HEK293 (cell line): ENCODE data around the gene PRUNE2.

Source experiments
- CTCF ChIA-PET: fragments of 350-600 bp; formaldehyde crosslinking; extraction: SDS; loops from one replicate; lab custom pipeline; 2021; ENCODE audit warnings: antibody characterized with exemption; lab: Yijun Ruan, JAX
- POLR2A ChIA-PET: fragments of 300-600 bp; formaldehyde crosslinking; extraction: SDS; loops from one replicate; lab custom pipeline; 2020; ENCODE audit warnings: antibody characterized with exemption, inconsistent platforms; lab: Yijun Ruan, JAX
- H3K27ac ChIP-seq: fragments of 200-500 bp; sonication (Bioruptor generic); 2 replicates; pipeline ENCODE4 v1.5.1; 2014; ENCODE audit warnings: low read depth, low read length, control low read depth, inconsistent platforms; ENCODE audit errors: extremely low read depth
- H3K36me3 ChIP-seq, 2 experiments: fragments of 200-500 bp in 1 of 2; sonication (Bioruptor generic) in 1 of 2; 1 replicate in 1 of 2; 2 replicates in 1 of 2; pipeline ENCODE4 v1.5.1; 2014 to 2017; ENCODE audit warnings: inconsistent platforms in 2 of 2, low read length in 2 of 2; ENCODE audit not compliant: control insufficient read depth in 2 of 2, insufficient read depth in 1 of 2
- H3K4me1 ChIP-seq: fragments of 200-500 bp; sonication (Bioruptor generic); 2 replicates; pipeline ENCODE4 v1.5.1; 2014; ENCODE audit warnings: mild to moderate bottlenecking, low read length, inconsistent platforms; ENCODE audit not compliant: control insufficient read depth, insufficient read depth
- H3K4me3 ChIP-seq: 2 replicates; pipeline ENCODE4 v1.5.1; 2011; ENCODE audit warnings: low read depth, mild to moderate bottlenecking, control low read depth, low read length, moderate library complexity
- H3K9me3 ChIP-seq: fragments of 200-500 bp; sonication (Bioruptor generic); 2 replicates; pipeline ENCODE4 v1.5.1; 2014; ENCODE audit warnings: low read depth, low read length, inconsistent platforms; ENCODE audit not compliant: control insufficient read depth, insufficient read depth
- BCL11B ChIP-seq: fragments of 450-650 bp; formaldehyde crosslinking; IDR thresholded peaks from 2 replicates; pipeline ENCODE4 v1.5.1; 2016; ENCODE audit warnings: low read depth, missing biosample characterization, missing genetic modification characterization
- GLIS2 ChIP-seq: fragments of 450-650 bp; formaldehyde crosslinking; IDR thresholded peaks from 2 replicates; pipeline ENCODE4 v1.5.1; 2016; ENCODE audit warnings: missing biosample characterization, missing genetic modification characterization
- HOXC10 ChIP-seq: sonication (generic); formaldehyde crosslinking; IDR thresholded peaks from 2 replicates; pipeline ENCODE4 v1.8.1; 2023; ENCODE audit warnings: mild to moderate bottlenecking, missing genetic modification reagents
- KLF10 ChIP-seq: fragments of 450-650 bp; IDR thresholded peaks from 2 replicates; pipeline ENCODE4 v1.5.1; 2018; ENCODE audit warnings: missing biosample characterization, mild to moderate bottlenecking, missing genetic modification characterization
- KLF7 ChIP-seq: fragments of 450-650 bp; formaldehyde crosslinking; IDR thresholded peaks from 2 replicates; pipeline ENCODE4 v1.5.1; 2016; ENCODE audit warnings: missing biosample characterization, missing genetic modification characterization, borderline replicate concordance
- PRDM6 ChIP-seq: fragments of 450-650 bp; formaldehyde crosslinking; IDR thresholded peaks from 2 replicates; pipeline ENCODE4 v1.5.1; 2017; ENCODE audit warnings: missing biosample characterization, missing genetic modification characterization
- ZBTB1 ChIP-seq: fragments of 450-650 bp; formaldehyde crosslinking; IDR thresholded peaks from 2 replicates; pipeline ENCODE4 v1.5.1; 2016; ENCODE audit warnings: missing biosample characterization, missing genetic modification characterization
- ZBTB6 ChIP-seq: fragments of 450-650 bp; formaldehyde crosslinking; IDR thresholded peaks from 2 replicates; pipeline ENCODE4 v1.5.1; 2017; ENCODE audit warnings: missing biosample characterization, missing genetic modification characterization
- ZFP41 ChIP-seq: fragments of 450-650 bp; formaldehyde crosslinking; IDR thresholded peaks from 2 replicates; pipeline ENCODE4 v1.5.1; 2016; ENCODE audit warnings: missing biosample characterization, missing genetic modification characterization, borderline replicate concordance
- ZFP69B ChIP-seq: fragments of 450-650 bp; formaldehyde crosslinking; IDR thresholded peaks from 2 replicates; pipeline ENCODE4 v1.5.1; 2016; ENCODE audit warnings: missing biosample characterization, missing genetic modification characterization
- ZNF146 ChIP-seq: fragments of 450-650 bp; formaldehyde crosslinking; IDR thresholded peaks from 2 replicates; pipeline ENCODE4 v1.5.1; 2016; ENCODE audit warnings: missing biosample characterization, missing genetic modification characterization
- ZNF221 ChIP-seq: fragments of 450-650 bp; formaldehyde crosslinking; IDR thresholded peaks from 2 replicates; pipeline ENCODE4 v1.5.1; 2017; ENCODE audit warnings: missing biosample characterization, missing genetic modification characterization, borderline replicate concordance
- ZNF266 ChIP-seq: fragments of 450-650 bp; formaldehyde crosslinking; IDR thresholded peaks from 2 replicates; pipeline ENCODE4 v1.5.1; 2016; ENCODE audit warnings: missing biosample characterization, missing genetic modification characterization, low read depth
- ZNF350 ChIP-seq: fragments of 450-650 bp; formaldehyde crosslinking; IDR thresholded peaks from 2 replicates; pipeline ENCODE4 v1.5.0; 2017; ENCODE audit warnings: missing biosample characterization, mild to moderate bottlenecking, missing genetic modification characterization
- ZNF433 ChIP-seq: fragments of 450-650 bp; formaldehyde crosslinking; IDR thresholded peaks from 2 replicates; pipeline ENCODE4 v1.5.1; 2016; ENCODE audit warnings: missing biosample characterization, missing genetic modification characterization, low read depth
- ZNF555 ChIP-seq: fragments of 450-650 bp; formaldehyde crosslinking; conservative IDR thresholded peaks from 2 replicates; pipeline ENCODE4 v1.5.1; 2017; ENCODE audit warnings: missing biosample characterization, mild to moderate bottlenecking, missing genetic modification characterization, inconsistent platforms
- ZNF600 ChIP-seq: fragments of 450-650 bp; formaldehyde crosslinking; IDR thresholded peaks from 2 replicates; pipeline ENCODE4 v1.5.1; 2016; ENCODE audit warnings: missing biosample characterization, missing genetic modification characterization
- ZNF610 ChIP-seq: fragments of 450-650 bp; formaldehyde crosslinking; IDR thresholded peaks from 2 replicates; pipeline ENCODE4 v1.5.1; 2016; ENCODE audit warnings: missing biosample characterization, missing genetic modification characterization, borderline replicate concordance
- ZNF624 ChIP-seq: fragments of 450-650 bp; formaldehyde crosslinking; IDR thresholded peaks from 2 replicates; pipeline ENCODE4 v1.5.1; 2017; ENCODE audit warnings: missing biosample characterization, missing genetic modification characterization
- ZNF707 ChIP-seq: fragments of 450-650 bp; formaldehyde crosslinking; IDR thresholded peaks from 2 replicates; pipeline ENCODE4 v1.5.1; 2016; ENCODE audit warnings: missing biosample characterization, missing genetic modification characterization
- ZSCAN16 ChIP-seq: fragments of 450-650 bp; formaldehyde crosslinking; IDR thresholded peaks from 2 replicates; pipeline ENCODE4 v1.5.1; 2016; ENCODE audit warnings: missing biosample characterization, missing genetic modification characterization
- ZSCAN5A ChIP-seq: fragments of 450-650 bp; formaldehyde crosslinking; IDR thresholded peaks from 2 replicates; pipeline ENCODE4 v1.5.1; 2016; ENCODE audit warnings: missing biosample characterization, missing genetic modification characterization
- ZXDB ChIP-seq: fragments of 450-650 bp; formaldehyde crosslinking; IDR thresholded peaks from 2 replicates; pipeline ENCODE4 v1.5.1; 2016; ENCODE audit warnings: missing biosample characterization, missing genetic modification characterization
- TF ChIP-seq, protein P1 (sequence below): fragments of 450-650 bp; formaldehyde crosslinking; IDR thresholded peaks from 2 replicates; pipeline ENCODE4 v1.5.1; 2016; ENCODE audit warnings: missing biosample characterization, missing genetic modification characterization, low read depth

PRUNE2 gene

DNA sequence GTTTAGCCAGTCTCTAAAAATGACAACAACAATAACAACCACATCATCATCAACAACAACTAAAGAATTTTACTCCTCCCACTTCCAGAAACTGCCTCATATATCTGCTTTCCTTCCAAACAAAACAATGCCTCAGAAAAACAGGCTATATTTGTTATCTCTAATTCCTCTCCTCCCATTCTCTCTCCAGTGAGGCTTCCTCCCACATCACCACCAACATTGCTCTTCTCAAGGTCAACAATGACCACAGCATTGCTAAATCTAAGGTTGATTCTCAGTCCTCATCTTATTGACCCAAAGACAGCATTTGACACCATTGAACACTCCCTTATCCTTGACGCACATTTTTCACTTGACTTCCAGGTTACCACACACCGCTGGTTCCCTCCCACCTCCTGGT, 38.1 kb upstream of the PRUNE2 start:
- CTCF ChIA-PET: interaction anchor here (0.7 kb wide), 1 partner anchor 133 kb away, joined by 3 read pairs; no protein-coding TSS in a partner anchor

GRCh38 chr9:76943054-76943453, 37.1 kb upstream of the PRUNE2 start:
- TF ChIP-seq KLF7 (tag by site-specific recombination) (no peak), BCL11B (no peak), KLF10 (no peak), ZNF624 (no peak), GLIS2 (no peak)
- Histone ChIP-seq H3K9me3 (no peaks in the 10 kb centered on the region), H3K4me3 (no peak overlapping the region), H3K4me1 (no peaks in the 10 kb centered on the region), H3K27ac (no peak overlapping the region), H3K36me3 (no peaks in the 10 kb centered on the region)
- ChIA-PET CTCF (interaction anchor here (0.6 to 0.7 kb wide), 2 partner anchors 132 to 224 kb away, joined by 3 to 4 read pairs; no protein-coding TSS in a partner anchor), POLR2A (no interaction called here)

More for the DNA sequence above, 38.1 kb upstream of the PRUNE2 start:
- POLR2A ChIA-PET: no interaction called here
- no peak for TF ChIP-seq ZNF600
- no peak for TF ChIP-seq ZXDB
- TF ChIP-seq ZNF146 (tag by site-specific recombination): no peak
- no peak for TF ChIP-seq PRDM6 (tag by site-specific recombination)
- TF ChIP-seq ZFP41 (tag by site-specific recombination): no peak
- Histone ChIP-seq H3K4me1 (no peaks in the 10 kb centered on the region), H3K9me3 (no peaks in the 10 kb centered on the region), H3K36me3 (no peaks in the 10 kb centered on the region), H3K4me3 (no peak overlapping the region), H3K27ac (no peak overlapping the region)

- TF ChIP-seq ZNF350 (tag by site-specific recombination) (no peak), ZFP69B (tag by site-specific recombination) (no peak), ZFP41 (tag by site-specific recombination) (no peak), ZSCAN16 (tag by site-specific recombination) (no peak), ZNF555 (tag by site-specific recombination) (no peak), ZNF610 (tag by site-specific recombination) (no peak)
- H3K36me3 ChIP-seq: no peaks in the 10 kb centered on the region
- H3K27ac ChIP-seq: no peak overlapping the region
- H3K4me3 ChIP-seq: no peak overlapping the region
- no peaks in the 10 kb centered on the region for H3K4me1 ChIP-seq
- no peaks in the 10 kb centered on the region for H3K9me3 ChIP-seq
- CTCF ChIA-PET: no interaction called here
- POLR2A ChIA-PET: no interaction called here
Measured at GRCh38 chr9:76932757-76933156, 26.8 kb upstream of the PRUNE2 start.

DNA sequence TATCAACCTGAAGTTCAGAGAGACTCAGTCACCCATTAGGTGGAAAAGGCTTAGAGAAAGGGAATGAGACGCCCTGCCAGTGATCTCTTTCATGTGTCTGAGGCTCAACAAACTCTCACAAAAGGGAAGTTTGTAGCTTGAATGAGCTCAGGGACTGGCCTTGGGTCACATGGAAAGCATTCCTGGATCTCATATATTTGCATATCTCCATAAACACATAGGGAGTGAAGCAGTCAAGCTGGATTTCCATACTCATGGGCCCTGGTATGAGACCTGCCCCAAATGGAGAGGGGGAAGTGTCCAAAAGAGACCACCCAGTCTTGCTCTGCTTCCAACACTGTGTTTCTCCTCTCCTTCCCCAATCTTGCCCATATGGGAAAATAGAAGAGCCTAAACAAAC, 26.4 kb upstream of the PRUNE2 start:
- no peaks in the 10 kb centered on the region for H3K9me3 ChIP-seq
- no peak overlapping the region for H3K4me3 ChIP-seq
- H3K36me3 ChIP-seq: no peaks in the 10 kb centered on the region
- POLR2A ChIA-PET: no interaction called here
- no peak overlapping the region for H3K27ac ChIP-seq
- H3K4me1 ChIP-seq: no peaks in the 10 kb centered on the region
- CTCF ChIA-PET: no interaction called here
- TF ChIP-seq HOXC10 (CRISPR knock-in tag): no peak
- TF ChIP-seq ZBTB6 (tag by site-specific recombination): no peak
- no peak for TF ChIP-seq ZNF433
- no peak for TF ChIP-seq ZBTB1 (tag by site-specific recombination)
- TF ChIP-seq, protein P1, sequence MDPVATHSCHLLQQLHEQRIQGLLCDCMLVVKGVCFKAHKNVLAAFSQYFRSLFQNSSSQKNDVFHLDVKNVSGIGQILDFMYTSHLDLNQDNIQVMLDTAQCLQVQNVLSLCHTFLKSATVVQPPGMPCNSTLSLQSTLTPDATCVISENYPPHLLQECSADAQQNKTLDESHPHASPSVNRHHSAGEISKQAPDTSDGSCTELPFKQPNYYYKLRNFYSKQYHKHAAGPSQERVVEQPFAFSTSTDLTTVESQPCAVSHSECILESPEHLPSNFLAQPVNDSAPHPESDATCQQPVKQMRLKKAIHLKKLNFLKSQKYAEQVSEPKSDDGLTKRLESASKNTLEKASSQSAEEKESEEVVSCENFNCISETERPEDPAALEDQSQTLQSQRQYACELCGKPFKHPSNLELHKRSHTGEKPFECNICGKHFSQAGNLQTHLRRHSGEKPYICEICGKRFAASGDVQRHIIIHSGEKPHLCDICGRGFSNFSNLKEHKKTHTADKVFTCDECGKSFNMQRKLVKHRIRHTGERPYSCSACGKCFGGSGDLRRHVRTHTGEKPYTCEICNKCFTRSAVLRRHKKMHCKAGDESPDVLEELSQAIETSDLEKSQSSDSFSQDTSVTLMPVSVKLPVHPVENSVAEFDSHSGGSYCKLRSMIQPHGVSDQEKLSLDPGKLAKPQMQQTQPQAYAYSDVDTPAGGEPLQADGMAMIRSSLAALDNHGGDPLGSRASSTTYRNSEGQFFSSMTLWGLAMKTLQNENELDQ (tag by site-specific recombination): no peak
- TF ChIP-seq ZSCAN16 (tag by site-specific recombination): no peak
- TF ChIP-seq ZSCAN5A (tag by site-specific recombination): no peak
- TF ChIP-seq ZNF221 (tag by site-specific recombination): no peak
- no peak for TF ChIP-seq ZNF266 (tag by site-specific recombination)
- no peak for TF ChIP-seq ZNF707 (tag by site-specific recombination)
